GM23338 (cell line): ENCODE measurements around the gene ZFR2. TPM values are rescaled to one million over a fixed set of nuclear protein-coding genes. Genes with fewer than 3 reads are reported as not detected.
"Not testable (repeated sequence)": the region's sequence is repeated elsewhere in the genome, so short reads cannot be mapped to it uniquely, and the experiment has no call there.

Experiments used
- ATAC-seq: fragments of 200-7000 bp; cut with Tn5 transposase; 3 replicates; pipeline ENCODE4 v1.9.1; 2020
- DNase-seq: peaks from one replicate; pipeline ENCODE4 v3.0.0-alpha.2; 2015; ENCODE audit warnings: low spot score
- H2AFZ ChIP-seq: fragments of 200-600 bp; sonication (generic); 2 replicates; pipeline ENCODE4 v1.8.0; 2016; ENCODE audit warnings: antibody characterized with exemption, mild to moderate bottlenecking, moderate library complexity
- H3F3A ChIP-seq: fragments of 200-600 bp; sonication (generic); replicated peaks from 2 replicates; pipeline ENCODE4 v1.8.0; 2017; ENCODE audit warnings: antibody characterized with exemption, mixed run types, low read depth
- H3K27ac ChIP-seq: fragments of 200-600 bp; sonication (generic); 2 replicates; pipeline ENCODE4 v1.6.1; 2016; ENCODE audit warnings: low read depth
- H3K27me3 ChIP-seq: fragments of 200-600 bp; sonication (generic); 2 replicates; pipeline ENCODE4 v1.8.0; 2016; ENCODE audit warnings: mild to moderate bottlenecking, mixed run types, moderate library complexity; ENCODE audit not compliant: insufficient read depth
- H3K36me3 ChIP-seq: fragments of 200-600 bp; sonication (generic); 2 replicates; pipeline ENCODE4 v1.8.0; 2016; ENCODE audit warnings: mild to moderate bottlenecking; ENCODE audit not compliant: insufficient read depth
- H3K4me1 ChIP-seq: fragments of 200-600 bp; sonication (generic); 2 replicates; pipeline ENCODE4 v1.8.0; 2016; ENCODE audit warnings: mild to moderate bottlenecking, moderate library complexity; ENCODE audit not compliant: insufficient read depth
- H3K4me2 ChIP-seq: fragments of 200-600 bp; sonication (generic); 2 replicates; pipeline ENCODE4 v1.7.1; 2017; ENCODE audit warnings: mixed run types
- H3K4me3 ChIP-seq: fragments of 200-600 bp; sonication (generic); 2 replicates; pipeline ENCODE4 v1.6.1; 2016; ENCODE audit warnings: mixed run types
- H3K79me2 ChIP-seq: fragments of 200-600 bp; sonication (generic); replicated peaks from 2 replicates; pipeline ENCODE4 v1.8.0; 2017; ENCODE audit warnings: mild to moderate bottlenecking; ENCODE audit not compliant: insufficient read depth
- H3K9me2 ChIP-seq: fragments of 200-600 bp; sonication (generic); 2 replicates; pipeline ENCODE4 v1.8.0; 2017; ENCODE audit not compliant: insufficient read depth
- H4K20me1 ChIP-seq: fragments of 200-600 bp; sonication (generic); replicated peaks from 2 replicates; pipeline ENCODE4 v1.8.0; 2017; ENCODE audit warnings: mild to moderate bottlenecking; ENCODE audit not compliant: insufficient read depth
- H3K27ac Mint-ChIP-seq: 2 replicates; pipeline ENCODE4 v1.8.0; 2020; ENCODE audit warnings: inconsistent platforms, mild to moderate bottlenecking, moderate library complexity, mixed read lengths
- H3K27me3 Mint-ChIP-seq: 3 replicates; pipeline ENCODE4 v1.8.0; 2022; ENCODE audit warnings: low read depth, mild to moderate bottlenecking, moderate library complexity, mixed read lengths, inconsistent platforms; ENCODE audit not compliant: insufficient read depth, poor library complexity
- H3K36me3 Mint-ChIP-seq: 3 replicates; pipeline ENCODE4 v1.8.0; 2021; ENCODE audit warnings: low read depth, mild to moderate bottlenecking, inconsistent platforms, moderate library complexity, mixed read lengths
- H3K4me1 Mint-ChIP-seq: 3 replicates; pipeline ENCODE4 v1.8.0; 2020; ENCODE audit warnings: mild to moderate bottlenecking, inconsistent platforms, mixed read lengths
- H3K4me3 Mint-ChIP-seq: 3 replicates; pipeline ENCODE4 v1.8.0; 2021; ENCODE audit warnings: moderate library complexity, mild to moderate bottlenecking, inconsistent platforms, mixed read lengths
- H3K9me3 Mint-ChIP-seq: 3 replicates; pipeline ENCODE4 v1.8.0; 2020; ENCODE audit warnings: moderate library complexity, mild to moderate bottlenecking, inconsistent platforms, mixed read lengths
- CREB1 ChIP-seq: fragments of 250-450 bp; sonication (Bioruptor Pico); IDR thresholded peaks from 2 replicates; pipeline ENCODE4 v1.5.0; 2020; ENCODE audit warnings: low read depth, mild to moderate bottlenecking, moderate library complexity
- EZH2 ChIP-seq: fragments of 200-600 bp; sonication (generic); IDR thresholded peaks from one replicate; pipeline ENCODE4 v1.8.0; 2017; ENCODE audit warnings: antibody characterized with exemption, mild to moderate bottlenecking, low read depth; ENCODE audit not compliant: unreplicated experiment
- EZH2phosphoT487 ChIP-seq: fragments of 200-600 bp; sonication (generic); IDR thresholded peaks from one replicate; pipeline ENCODE4 v1.8.1; 2018; ENCODE audit warnings: antibody characterized with exemption; ENCODE audit not compliant: unreplicated experiment
- JUNB ChIP-seq: IDR thresholded peaks from one replicate; pipeline ENCODE4 v1.6.1; 2016; ENCODE audit warnings: antibody characterized with exemption; ENCODE audit not compliant: unreplicated experiment
- NANOG ChIP-seq: IDR thresholded peaks from 2 replicates; pipeline ENCODE4 v1.6.1; 2016; ENCODE audit warnings: antibody characterized with exemption, borderline replicate concordance
- POLR2AphosphoS5 ChIP-seq: IDR thresholded peaks from 2 replicates; pipeline ENCODE4 v1.6.1; 2016; ENCODE audit warnings: antibody characterized with exemption, low read depth
- STAT1 ChIP-seq: IDR thresholded peaks from one replicate; pipeline ENCODE4 v1.6.1; 2016; ENCODE audit warnings: antibody characterized with exemption; ENCODE audit not compliant: unreplicated experiment
- ZNF114 ChIP-seq: fragments of 250-450 bp; sonication (Bioruptor Pico); IDR thresholded peaks from 2 replicates; pipeline ENCODE4 v1.5.0; 2020; ENCODE audit warnings: mild to moderate bottlenecking, moderate library complexity
- ZNF331 ChIP-seq: fragments of 250-450 bp; sonication (Bioruptor Pico); IDR thresholded peaks from 2 replicates; pipeline ENCODE4 v1.5.0; 2020; ENCODE audit warnings: low read depth, mild to moderate bottlenecking, moderate library complexity
- polyA plus RNA-seq: library from polyadenylated mRNA; unstranded; fragments of >200 nt; fragmentation: Nextera tagmentation; extraction: Ambion mirVana; gene quantifications from 2 replicates; pipeline ENCODE4 v1.2.1, GENCODE V29; 2016
- total RNA-seq: library from RNA; depleted of rRNA; stranded (reverse); fragments of >200 nt; shearing (Covaris generic); gene quantifications from 2 replicates; pipeline ENCODE4 v1.2.3, GENCODE V29; 2014
- TF ChIP-seq, protein P1 (sequence below): fragments of 250-450 bp; sonication (Bioruptor Pico); IDR thresholded peaks from 2 replicates; pipeline ENCODE4 v1.5.0; 2020; ENCODE audit warnings: mild to moderate bottlenecking, moderate library complexity
- TF ChIP-seq, protein P2 (sequence below), 2 experiments: fragments of 200-600 bp in 1 of 2; sonication (generic) in 1 of 2; conservative IDR thresholded peaks; 2 replicates each; pipeline versions ENCODE4 v1.5.1 to v1.6.1; 2016 to 2017; ENCODE audit warnings: antibody characterized with exemption in 2 of 2, low read depth in 2 of 2, mild to moderate bottlenecking in 2 of 2, moderate library complexity in 1 of 2
- TF ChIP-seq, protein P3 (sequence below): IDR thresholded peaks from one replicate; pipeline ENCODE4 v1.6.1; 2018; ENCODE audit warnings: antibody characterized with exemption; ENCODE audit not compliant: unreplicated experiment

Gene ZFR2
- total and polyA plus RNA-seq, 2 experiments from 2014 or later, result 15.8 to 31.3 TPM

DNA sequence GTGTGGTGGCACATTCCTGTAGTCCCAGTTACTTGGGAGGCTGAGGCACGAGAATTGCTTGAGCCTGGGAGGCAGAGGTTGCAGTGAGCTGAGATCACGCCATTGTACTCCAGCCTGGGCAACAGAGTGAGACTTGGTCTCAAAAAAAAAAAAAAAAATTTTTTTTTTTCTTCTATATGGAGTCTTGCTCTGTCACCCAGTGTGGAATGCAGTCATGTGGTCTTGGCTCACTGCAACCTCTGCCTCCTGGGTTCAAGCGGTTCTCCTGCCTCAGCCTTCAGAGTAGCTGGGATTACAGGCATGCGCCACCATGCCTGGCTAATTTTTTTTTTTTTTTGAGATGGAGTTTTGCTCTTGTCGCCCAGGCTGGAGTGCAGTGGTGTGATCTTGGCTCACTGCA, 103.1 kb downstream of the ZFR2 start:
- not testable (repeated sequence) for H2AFZ ChIP-seq

DNA sequence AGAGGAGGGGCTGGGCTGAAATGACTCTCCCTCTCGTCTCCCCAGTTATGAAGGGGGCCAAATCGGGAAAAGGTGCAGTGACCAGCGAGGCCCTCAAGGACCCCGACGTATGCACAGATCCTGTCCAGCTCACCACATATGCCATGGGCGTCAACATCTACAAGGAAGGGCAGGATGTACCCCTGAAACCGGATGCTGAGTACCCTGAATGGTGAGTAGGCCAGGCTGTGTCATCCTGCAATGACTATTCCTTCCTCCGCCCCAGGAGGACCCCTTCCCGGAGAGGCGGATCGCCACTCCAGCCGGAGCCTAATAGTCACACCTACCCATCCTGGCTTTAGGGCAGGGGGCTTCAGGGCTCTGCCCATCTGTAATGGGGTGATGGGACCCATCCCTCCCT, 103.7 kb downstream of the ZFR2 start:
- Histone ChIP-seq H4K20me1 (no peaks in the 10 kb centered on the region; the same call in 1 of the 2 replicates), H3K4me3 (no peak overlapping the region), H2AFZ (no peak overlapping the region), H3K27me3 (no peaks in the 10 kb centered on the region), H3K4me2 (no peak overlapping the region), H3K36me3 (no peaks in the 10 kb centered on the region), H3K79me2 (peaks cover 19% of the 10 kb centered on the region), H3F3A (0 out of 2 replicates have a peak, but pooled peaks cover 4% of the 10 kb centered on the region), H3K9me2 (no peaks in the 10 kb centered on the region; the same call in 1 of the 2 replicates), H3K4me1 (peaks cover 3% of the 10 kb centered on the region), H3K27ac (no peak overlapping the region)
- Mint-ChIP-seq H3K27me3 (peaks cover 11% of the 10 kb centered on the region), H3K27ac (no peak overlapping the region), H3K36me3 (peaks cover 9% of the 10 kb centered on the region), H3K4me3 (no peak overlapping the region), H3K9me3 (peaks cover 2% of the 10 kb centered on the region; the same call in 1 of the 3 replicates), H3K4me1 (peaks cover 4% of the 10 kb centered on the region)
- no peak for ATAC-seq
- DNase-seq, result no peak
- TF ChIP-seq POLR2AphosphoS5, result no peak
- TF ChIP-seq, protein P1, sequence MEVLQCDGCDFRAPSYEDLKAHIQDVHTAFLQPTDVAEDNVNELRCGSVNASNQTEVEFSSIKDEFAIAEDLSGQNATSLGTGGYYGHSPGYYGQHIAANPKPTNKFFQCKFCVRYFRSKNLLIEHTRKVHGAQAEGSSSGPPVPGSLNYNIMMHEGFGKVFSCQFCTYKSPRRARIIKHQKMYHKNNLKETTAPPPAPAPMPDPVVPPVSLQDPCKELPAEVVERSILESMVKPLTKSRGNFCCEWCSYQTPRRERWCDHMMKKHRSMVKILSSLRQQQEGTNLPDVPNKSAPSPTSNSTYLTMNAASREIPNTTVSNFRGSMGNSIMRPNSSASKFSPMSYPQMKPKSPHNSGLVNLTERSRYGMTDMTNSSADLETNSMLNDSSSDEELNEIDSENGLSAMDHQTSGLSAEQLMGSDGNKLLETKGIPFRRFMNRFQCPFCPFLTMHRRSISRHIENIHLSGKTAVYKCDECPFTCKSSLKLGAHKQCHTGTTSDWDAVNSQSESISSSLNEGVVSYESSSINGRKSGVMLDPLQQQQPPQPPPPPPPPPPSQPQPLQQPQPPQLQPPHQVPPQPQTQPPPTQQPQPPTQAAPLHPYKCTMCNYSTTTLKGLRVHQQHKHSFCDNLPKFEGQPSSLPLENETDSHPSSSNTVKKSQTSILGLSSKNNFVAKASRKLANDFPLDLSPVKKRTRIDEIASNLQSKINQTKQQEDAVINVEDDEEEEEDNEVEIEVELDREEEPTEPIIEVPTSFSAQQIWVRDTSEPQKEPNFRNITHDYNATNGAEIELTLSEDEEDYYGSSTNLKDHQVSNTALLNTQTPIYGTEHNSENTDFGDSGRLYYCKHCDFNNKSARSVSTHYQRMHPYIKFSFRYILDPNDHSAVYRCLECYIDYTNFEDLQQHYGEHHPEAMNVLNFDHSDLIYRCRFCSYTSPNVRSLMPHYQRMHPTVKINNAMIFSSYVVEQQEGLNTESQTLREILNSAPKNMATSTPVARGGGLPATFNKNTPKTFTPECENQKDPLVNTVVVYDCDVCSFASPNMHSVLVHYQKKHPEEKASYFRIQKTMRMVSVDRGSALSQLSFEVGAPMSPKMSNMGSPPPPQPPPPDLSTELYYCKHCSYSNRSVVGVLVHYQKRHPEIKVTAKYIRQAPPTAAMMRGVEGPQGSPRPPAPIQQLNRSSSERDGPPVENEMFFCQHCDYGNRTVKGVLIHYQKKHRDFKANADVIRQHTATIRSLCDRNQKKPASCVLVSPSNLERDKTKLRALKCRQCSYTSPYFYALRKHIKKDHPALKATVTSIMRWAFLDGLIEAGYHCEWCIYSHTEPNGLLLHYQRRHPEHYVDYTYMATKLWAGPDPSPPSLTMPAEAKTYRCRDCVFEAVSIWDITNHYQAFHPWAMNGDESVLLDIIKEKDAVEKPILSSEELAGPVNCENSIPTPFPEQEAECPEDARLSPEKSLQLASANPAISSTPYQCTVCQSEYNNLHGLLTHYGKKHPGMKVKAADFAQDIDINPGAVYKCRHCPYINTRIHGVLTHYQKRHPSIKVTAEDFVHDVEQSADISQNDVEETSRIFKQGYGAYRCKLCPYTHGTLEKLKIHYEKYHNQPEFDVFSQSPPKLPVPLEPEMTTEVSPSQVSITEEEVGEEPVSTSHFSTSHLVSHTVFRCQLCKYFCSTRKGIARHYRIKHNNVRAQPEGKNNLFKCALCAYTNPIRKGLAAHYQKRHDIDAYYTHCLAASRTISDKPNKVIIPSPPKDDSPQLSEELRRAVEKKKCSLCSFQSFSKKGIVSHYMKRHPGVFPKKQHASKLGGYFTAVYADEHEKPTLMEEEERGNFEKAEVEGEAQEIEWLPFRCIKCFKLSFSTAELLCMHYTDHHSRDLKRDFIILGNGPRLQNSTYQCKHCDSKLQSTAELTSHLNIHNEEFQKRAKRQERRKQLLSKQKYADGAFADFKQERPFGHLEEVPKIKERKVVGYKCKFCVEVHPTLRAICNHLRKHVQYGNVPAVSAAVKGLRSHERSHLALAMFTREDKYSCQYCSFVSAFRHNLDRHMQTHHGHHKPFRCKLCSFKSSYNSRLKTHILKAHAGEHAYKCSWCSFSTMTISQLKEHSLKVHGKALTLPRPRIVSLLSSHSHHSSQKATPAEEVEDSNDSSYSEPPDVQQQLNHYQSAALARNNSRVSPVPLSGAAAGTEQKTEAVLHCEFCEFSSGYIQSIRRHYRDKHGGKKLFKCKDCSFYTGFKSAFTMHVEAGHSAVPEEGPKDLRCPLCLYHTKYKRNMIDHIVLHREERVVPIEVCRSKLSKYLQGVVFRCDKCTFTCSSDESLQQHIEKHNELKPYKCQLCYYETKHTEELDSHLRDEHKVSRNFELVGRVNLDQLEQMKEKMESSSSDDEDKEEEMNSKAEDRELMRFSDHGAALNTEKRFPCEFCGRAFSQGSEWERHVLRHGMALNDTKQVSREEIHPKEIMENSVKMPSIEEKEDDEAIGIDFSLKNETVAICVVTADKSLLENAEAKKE (CRISPR knock-in tag), result no peak
- TF ChIP-seq NANOG, result no peak
- TF ChIP-seq, protein P2, sequence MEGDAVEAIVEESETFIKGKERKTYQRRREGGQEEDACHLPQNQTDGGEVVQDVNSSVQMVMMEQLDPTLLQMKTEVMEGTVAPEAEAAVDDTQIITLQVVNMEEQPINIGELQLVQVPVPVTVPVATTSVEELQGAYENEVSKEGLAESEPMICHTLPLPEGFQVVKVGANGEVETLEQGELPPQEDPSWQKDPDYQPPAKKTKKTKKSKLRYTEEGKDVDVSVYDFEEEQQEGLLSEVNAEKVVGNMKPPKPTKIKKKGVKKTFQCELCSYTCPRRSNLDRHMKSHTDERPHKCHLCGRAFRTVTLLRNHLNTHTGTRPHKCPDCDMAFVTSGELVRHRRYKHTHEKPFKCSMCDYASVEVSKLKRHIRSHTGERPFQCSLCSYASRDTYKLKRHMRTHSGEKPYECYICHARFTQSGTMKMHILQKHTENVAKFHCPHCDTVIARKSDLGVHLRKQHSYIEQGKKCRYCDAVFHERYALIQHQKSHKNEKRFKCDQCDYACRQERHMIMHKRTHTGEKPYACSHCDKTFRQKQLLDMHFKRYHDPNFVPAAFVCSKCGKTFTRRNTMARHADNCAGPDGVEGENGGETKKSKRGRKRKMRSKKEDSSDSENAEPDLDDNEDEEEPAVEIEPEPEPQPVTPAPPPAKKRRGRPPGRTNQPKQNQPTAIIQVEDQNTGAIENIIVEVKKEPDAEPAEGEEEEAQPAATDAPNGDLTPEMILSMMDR (conservative IDR thresholded peaks at IDR 0.05; ENCODE audit: low read depth in 2 of 2), result no peak
- TF ChIP-seq EZH2, result no peak
- TF ChIP-seq ZNF331, result no peak
- no peak for TF ChIP-seq CREB1 (CRISPR knock-in tag)
- TF ChIP-seq ZNF114 (CRISPR knock-in tag), result no peak
- TF ChIP-seq, protein P3, sequence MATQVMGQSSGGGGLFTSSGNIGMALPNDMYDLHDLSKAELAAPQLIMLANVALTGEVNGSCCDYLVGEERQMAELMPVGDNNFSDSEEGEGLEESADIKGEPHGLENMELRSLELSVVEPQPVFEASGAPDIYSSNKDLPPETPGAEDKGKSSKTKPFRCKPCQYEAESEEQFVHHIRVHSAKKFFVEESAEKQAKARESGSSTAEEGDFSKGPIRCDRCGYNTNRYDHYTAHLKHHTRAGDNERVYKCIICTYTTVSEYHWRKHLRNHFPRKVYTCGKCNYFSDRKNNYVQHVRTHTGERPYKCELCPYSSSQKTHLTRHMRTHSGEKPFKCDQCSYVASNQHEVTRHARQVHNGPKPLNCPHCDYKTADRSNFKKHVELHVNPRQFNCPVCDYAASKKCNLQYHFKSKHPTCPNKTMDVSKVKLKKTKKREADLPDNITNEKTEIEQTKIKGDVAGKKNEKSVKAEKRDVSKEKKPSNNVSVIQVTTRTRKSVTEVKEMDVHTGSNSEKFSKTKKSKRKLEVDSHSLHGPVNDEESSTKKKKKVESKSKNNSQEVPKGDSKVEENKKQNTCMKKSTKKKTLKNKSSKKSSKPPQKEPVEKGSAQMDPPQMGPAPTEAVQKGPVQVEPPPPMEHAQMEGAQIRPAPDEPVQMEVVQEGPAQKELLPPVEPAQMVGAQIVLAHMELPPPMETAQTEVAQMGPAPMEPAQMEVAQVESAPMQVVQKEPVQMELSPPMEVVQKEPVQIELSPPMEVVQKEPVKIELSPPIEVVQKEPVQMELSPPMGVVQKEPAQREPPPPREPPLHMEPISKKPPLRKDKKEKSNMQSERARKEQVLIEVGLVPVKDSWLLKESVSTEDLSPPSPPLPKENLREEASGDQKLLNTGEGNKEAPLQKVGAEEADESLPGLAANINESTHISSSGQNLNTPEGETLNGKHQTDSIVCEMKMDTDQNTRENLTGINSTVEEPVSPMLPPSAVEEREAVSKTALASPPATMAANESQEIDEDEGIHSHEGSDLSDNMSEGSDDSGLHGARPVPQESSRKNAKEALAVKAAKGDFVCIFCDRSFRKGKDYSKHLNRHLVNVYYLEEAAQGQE, result no peak
- TF ChIP-seq JUNB, result no peak
- TF ChIP-seq STAT1, result no peak
- TF ChIP-seq EZH2phosphoT487, result no peak

More for the DNA sequence above, 103.1 kb downstream of the ZFR2 start:
- H3K36me3 Mint-ChIP-seq, H3K4me2 ChIP-seq, H3K4me1 ChIP-seq, H3K27ac ChIP-seq, H4K20me1 ChIP-seq, H3K27ac Mint-ChIP-seq, H3K4me3 Mint-ChIP-seq, H3K27me3 ChIP-seq, H3K4me1 Mint-ChIP-seq, H3K9me3 Mint-ChIP-seq, H3F3A ChIP-seq, ATAC-seq, H3K36me3 ChIP-seq, H3K9me2 ChIP-seq, DNase-seq, H3K4me3 ChIP-seq: not testable (repeated sequence)
- H3K27me3 Mint-ChIP-seq, result peaks cover 11% of the 10 kb centered on the region
- peaks cover 13% of the 10 kb centered on the region for H3K79me2 ChIP-seq
